ENCODE results near the gene ZNF177. TPM values are rescaled to one million over a fixed set of nuclear protein-coding genes. Genes with fewer than 3 reads are reported as not detected.

Gene ZNF177
- total RNA-seq, 1 experiment from 2014 or later, result 14.8 TPM

DNA sequence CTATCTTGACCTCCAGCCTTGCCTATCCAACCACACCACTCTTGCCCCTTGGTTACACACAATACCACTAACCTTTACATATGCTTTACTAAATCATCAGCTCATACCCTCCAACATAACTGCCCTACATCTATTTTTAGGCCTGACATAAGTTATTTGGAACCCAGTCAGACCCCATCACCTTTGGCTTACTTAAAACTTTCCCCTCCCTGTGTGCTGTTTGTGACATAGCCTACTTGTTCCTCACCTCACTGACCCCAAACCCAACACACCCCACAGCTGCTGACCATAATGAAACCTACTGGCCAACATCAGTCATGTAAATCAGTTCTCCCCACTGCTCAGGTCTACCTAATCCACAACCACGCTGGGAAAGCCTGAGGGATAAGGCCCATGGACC lies 67.6 kb downstream of the ZNF177 start:
- no peak for DNase-seq (ENCODE audit: low spot score)

DNA sequence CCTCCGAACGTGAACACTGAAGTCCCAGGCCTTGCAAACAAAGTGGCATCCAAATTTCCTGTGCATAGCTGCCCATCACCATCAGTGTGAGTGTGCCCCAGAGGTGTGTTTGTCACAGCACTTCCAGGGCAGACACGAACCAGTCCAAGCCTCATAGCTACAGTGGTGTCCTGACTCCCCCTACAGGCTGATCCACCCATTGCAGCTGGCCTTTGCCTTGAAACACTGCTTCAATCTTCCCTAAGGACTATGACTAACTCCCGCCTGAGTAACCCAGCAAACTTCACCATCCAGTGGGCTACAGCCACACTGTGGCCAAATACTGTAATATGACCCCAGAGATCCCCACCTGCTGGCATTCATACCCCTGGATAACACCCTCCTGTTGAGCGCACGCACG lies 68.7 kb downstream of the ZNF177 start:
- no peak for DNase-seq (ENCODE audit: low spot score)

Other genes starting within 250 kb of the ZNF177 start
- not detected in 2 replicates for gene OR7G1, start 247.2 kb upstream of the ZNF177 start, total RNA-seq (2014; rRNA removed; shearing (Covaris generic))
- gene OR7G3, start 236.1 kb upstream of the ZNF177 start, total RNA-seq (2014; rRNA removed; shearing (Covaris generic)), result not detected in 2 replicates
- gene ZNF317, start 222.6 kb upstream of the ZNF177 start, total RNA-seq (2014; rRNA removed; shearing (Covaris generic)), result 16.4 and 20.1 TPM in 2 replicates
- not detected in 2 replicates for gene OR7D2, start 184.0 kb upstream of the ZNF177 start, total RNA-seq (2014; rRNA removed; shearing (Covaris generic))
- not detected in 2 replicates for gene OR7D4, start 143.4 kb upstream of the ZNF177 start, total RNA-seq (2014; rRNA removed; shearing (Covaris generic))
- gene OR7E24, start 112.1 kb upstream of the ZNF177 start, total RNA-seq (2014; rRNA removed; shearing (Covaris generic)), result not detected in 2 replicates
- 8.9 and 13.8 TPM in 2 replicates for gene ZNF699, start 53.2 kb upstream of the ZNF177 start, total RNA-seq (2014; rRNA removed; shearing (Covaris generic))
- 16.8 and 19.8 TPM in 2 replicates for gene ZNF559, start 38.8 kb upstream of the ZNF177 start, total RNA-seq (2014; rRNA removed; shearing (Covaris generic))
- 15.4 and 22.0 TPM in 2 replicates for gene ZNF266, start 72.6 kb downstream of the ZNF177 start, total RNA-seq (2014; rRNA removed; shearing (Covaris generic))
- not detected in 2 replicates for gene ZNF560, start 135.6 kb downstream of the ZNF177 start, total RNA-seq (2014; rRNA removed; shearing (Covaris generic))
- gene ZNF426, start 175.6 kb downstream of the ZNF177 start, total RNA-seq (2014; rRNA removed; shearing (Covaris generic)), result 0.17 TPM in 1 of 2 replicates, not detected in the other
- gene ZNF121, start 221.5 kb downstream of the ZNF177 start, total RNA-seq (2014; rRNA removed; shearing (Covaris generic)), result 39.4 and 41.5 TPM in 2 replicates

Data from A172 (cell line).